MM.1S (cell line): ENCODE results near the gene YOD1.
"Not testable (repeated sequence)": the region's sequence is repeated elsewhere in the genome, so short reads cannot be mapped to it uniquely, and the experiment has no call there.

Source experiments
- DNase-seq: peaks from one replicate; pipeline ENCODE4 v3.0.0-alpha.2; 2015
- H2AFZ ChIP-seq: fragments of 300-600 bp; sonication (generic); 2 replicates; pipeline ENCODE4 v1.6.0; 2016; ENCODE audit warnings: antibody characterized with exemption, low read length
- H3F3A ChIP-seq: fragments of 300-600 bp; sonication (generic); 2 replicates; pipeline ENCODE4 v1.6.1; 2016; ENCODE audit warnings: mild to moderate bottlenecking, antibody characterized with exemption, low read length, moderate library complexity, mixed read lengths; ENCODE audit not compliant: insufficient read depth
- H3K27ac ChIP-seq: fragments of 300-600 bp; sonication (generic); 2 replicates; pipeline ENCODE4 v1.5.1; 2016; ENCODE audit warnings: mild to moderate bottlenecking, low read length
- H3K27me3 ChIP-seq: fragments of 300-600 bp; sonication (generic); replicated peaks from 2 replicates; pipeline ENCODE4 v1.6.0; 2016; ENCODE audit warnings: low read length; ENCODE audit not compliant: insufficient read depth
- H3K36me3 ChIP-seq: fragments of 300-600 bp; sonication (generic); replicated peaks from 2 replicates; pipeline ENCODE4 v1.6.1; 2016; ENCODE audit warnings: mild to moderate bottlenecking, low read length, mixed read lengths; ENCODE audit not compliant: insufficient read depth
- H3K4me1 ChIP-seq: fragments of 300-600 bp; sonication (generic); 2 replicates; pipeline ENCODE4 v1.6.1; 2016; ENCODE audit warnings: low read length, mixed read lengths
- H3K4me2 ChIP-seq: fragments of 300-600 bp; sonication (generic); 2 replicates; pipeline ENCODE4 v1.6.0; 2016; ENCODE audit warnings: low read depth, low read length
- H3K4me3 ChIP-seq: fragments of 300-600 bp; sonication (generic); 2 replicates; pipeline ENCODE4 v1.5.1; 2016; ENCODE audit warnings: low read length, mixed read lengths
- H3K79me2 ChIP-seq: fragments of 300-600 bp; sonication (generic); 2 replicates; pipeline ENCODE4 v1.6.1; 2016; ENCODE audit warnings: mixed run types, low read length, mixed read lengths
- H3K9ac ChIP-seq: fragments of 300-600 bp; sonication (generic); 2 replicates; pipeline ENCODE4 v1.6.1; 2016; ENCODE audit warnings: low read length, mixed read lengths
- H3K9me2 ChIP-seq: fragments of 300-600 bp; sonication (generic); replicated peaks from 2 replicates; pipeline ENCODE4 v1.6.1; 2016; ENCODE audit warnings: mild to moderate bottlenecking, low read length, mixed read lengths; ENCODE audit not compliant: insufficient read depth
- H3K9me3 ChIP-seq: fragments of 300-600 bp; sonication (generic); replicated peaks from 2 replicates; pipeline ENCODE4 v1.6.1; 2016; ENCODE audit warnings: mild to moderate bottlenecking, low read length, mixed read lengths; ENCODE audit not compliant: insufficient read depth
- H4K20me1 ChIP-seq: fragments of 300-600 bp; sonication (generic); 2 replicates; pipeline ENCODE4 v1.6.1; 2016; ENCODE audit warnings: mild to moderate bottlenecking, low read length, moderate library complexity, mixed read lengths; ENCODE audit not compliant: insufficient read depth
- CTCF ChIP-seq: fragments of 300-600 bp; sonication (generic); IDR thresholded peaks from 2 replicates; pipeline ENCODE4 v1.5.1; 2016; ENCODE audit warnings: antibody characterized with exemption, low read length, mixed read lengths
- EZH2 ChIP-seq: fragments of 300-600 bp; sonication (generic); optimal IDR thresholded peaks from 2 replicates; pipeline ENCODE3; 2017; ENCODE audit warnings: low read depth, mild to moderate bottlenecking, antibody characterized with exemption, low read length, mixed read lengths
- EZH2phosphoT487 ChIP-seq: fragments of 300-600 bp; sonication (generic); IDR thresholded peaks from 2 replicates; pipeline ENCODE4 v1.6.1; 2018; ENCODE audit warnings: antibody characterized with exemption, low read length

Gene YOD1

GRCh38 chr1:207048041-207048440 lies 3.0 kb downstream of the YOD1 start:
- no peaks in the 10 kb centered on the region for H4K20me1 ChIP-seq
- TF ChIP-seq EZH2phosphoT487 = no peak
- TF ChIP-seq EZH2 = no peak
- no peak for TF ChIP-seq CTCF
- H3K79me2 ChIP-seq = peaks cover 65% of the 10 kb centered on the region
- H3K4me2 ChIP-seq = no peak overlapping the region
- H3K27me3 ChIP-seq = no peaks in the 10 kb centered on the region
- H2AFZ ChIP-seq = no peak overlapping the region
- H3K9me2 ChIP-seq = no peaks in the 10 kb centered on the region
- no peak overlapping the region for H3K27ac ChIP-seq
- no peak overlapping the region for H3K9ac ChIP-seq
- no peaks in the 10 kb centered on the region for H3K9me3 ChIP-seq
- DNase-seq = no peak
- peaks cover 19% of the 10 kb centered on the region for H3K4me1 ChIP-seq
- H3F3A ChIP-seq = peaks cover 22% of the 10 kb centered on the region
- peaks cover 15% of the 10 kb centered on the region; the same call in 1 of the 2 replicates for H3K36me3 ChIP-seq
- H3K4me3 ChIP-seq = no peak overlapping the region

- Histone ChIP-seq H3K9ac (no peak overlapping the region), H3K27ac (no peak overlapping the region), H3K4me2 (no peak overlapping the region), H3K79me2 (peaks cover 70% of the 10 kb centered on the region), H3K4me3 (no peak overlapping the region), H3K9me3 (no peaks in the 10 kb centered on the region), H3K27me3 (no peaks in the 10 kb centered on the region), H2AFZ (no peak overlapping the region), H3K9me2 (no peaks in the 10 kb centered on the region), H3F3A (peaks cover 18% of the 10 kb centered on the region), H4K20me1 (0 out of 2 replicates have a peak, but pooled peaks cover 3% of the 10 kb centered on the region), H3K4me1 (peaks cover 19% of the 10 kb centered on the region), H3K36me3 (peaks cover 15% of the 10 kb centered on the region; the same call in 1 of the 2 replicates)
- no peak for DNase-seq
- no peak for TF ChIP-seq EZH2phosphoT487
- TF ChIP-seq EZH2 = no peak
- no peak for TF ChIP-seq CTCF
Measured at GRCh38 chr1:207047505-207047904, 3.5 kb downstream of the YOD1 start.

GRCh38 chr1:207045453-207045852 lies 5.6 kb downstream of the YOD1 start:
- H3K9me2 ChIP-seq = no peaks in the 10 kb centered on the region
- H3K27me3 ChIP-seq = no peaks in the 10 kb centered on the region
- H2AFZ ChIP-seq = no peak overlapping the region
- H3K79me2 ChIP-seq = peaks cover 68% of the 10 kb centered on the region
- H3F3A ChIP-seq = peaks cover 6% of the 10 kb centered on the region
- DNase-seq = no peak
- no peak for TF ChIP-seq EZH2
- TF ChIP-seq EZH2phosphoT487 = no peak
- H4K20me1 ChIP-seq = 0 out of 2 replicates have a peak, but pooled peaks cover 3% of the 10 kb centered on the region
- H3K4me2 ChIP-seq = no peak overlapping the region
- H3K36me3 ChIP-seq = peaks cover 15% of the 10 kb centered on the region; the same call in 1 of the 2 replicates
- no peaks in the 10 kb centered on the region for H3K9me3 ChIP-seq
- no peak overlapping the region for H3K9ac ChIP-seq
- H3K4me3 ChIP-seq = no peak overlapping the region
- no peak overlapping the region for H3K27ac ChIP-seq
- peaks cover 13% of the 10 kb centered on the region for H3K4me1 ChIP-seq

GRCh38 chr1:207041397-207041796 lies 9.6 kb downstream of the YOD1 start:
- H4K20me1 ChIP-seq, H3K9ac ChIP-seq, H2AFZ ChIP-seq, H3K9me2 ChIP-seq, H3K9me3 ChIP-seq, H3K4me1 ChIP-seq, H3K4me2 ChIP-seq, H3K27ac ChIP-seq, H3K4me3 ChIP-seq, DNase-seq, H3K36me3 ChIP-seq, H3K27me3 ChIP-seq, H3F3A ChIP-seq: not testable (repeated sequence)
- peaks cover 27% of the 10 kb centered on the region for H3K79me2 ChIP-seq
